ENCODE results near the gene RAB8B. TPM values are rescaled to one million over a fixed set of nuclear protein-coding genes. Genes with fewer than 3 reads are reported as not detected.
A peak's percentile ranks its signal among the peaks of the same experiment; 100 is the strongest.

Gene RAB8B
- total RNA-seq, 2 experiments from 2014 or later, result 115 to 150 TPM

- CTCF ChIA-PET, result interaction anchor here (0.6 to 1.0 kb wide), 2 partner anchors 16 to 203 kb away, joined by 3 read pairs; no protein-coding TSS in a partner anchor
- H3K4me1 Mint-ChIP-seq, result peaks cover 38% of the 10 kb centered on the region
- peak; percentile 9 for DNase-seq
Measured at GRCh38 chr15:63188247-63188925, 1.0 kb upstream of the RAB8B start.

GRCh38 chr15:63189941-63190768 lies 749 bp downstream of the RAB8B start:
- Mint-ChIP-seq H3K9me3 (no peaks in the 10 kb centered on the region), H3K4me3 (peak overlapping the region; percentile 96), H3K27ac (peak overlapping the region; percentile 89), H3K4me1 (peaks cover 53% of the 10 kb centered on the region), H3K27me3 (peaks cover 4% of the 10 kb centered on the region), H3K36me3 (ENCODE audit: low read depth) (peaks cover 29% of the 10 kb centered on the region)
- CTCF ChIA-PET, result interaction anchor here (1.7 to 3.2 kb wide), 2 partner anchors 11 to 27 kb away, joined by 5 to 12 read pairs; no protein-coding TSS in a partner anchor
- POLR2A ChIA-PET, result no interaction called here
- DNase-seq, result no peak

More at GRCh38 chr15:63188247-63188925, 1.0 kb upstream of the RAB8B start:
- Mint-ChIP-seq H3K27me3 (peaks cover 4% of the 10 kb centered on the region), H3K36me3 (ENCODE audit: low read depth) (peaks cover 20% of the 10 kb centered on the region), H3K4me3 (peak overlapping the region; percentile 96), H3K27ac (peak overlapping the region; percentile 89), H3K9me3 (no peaks in the 10 kb centered on the region)
- POLR2A ChIA-PET, result no interaction called here

DNA sequence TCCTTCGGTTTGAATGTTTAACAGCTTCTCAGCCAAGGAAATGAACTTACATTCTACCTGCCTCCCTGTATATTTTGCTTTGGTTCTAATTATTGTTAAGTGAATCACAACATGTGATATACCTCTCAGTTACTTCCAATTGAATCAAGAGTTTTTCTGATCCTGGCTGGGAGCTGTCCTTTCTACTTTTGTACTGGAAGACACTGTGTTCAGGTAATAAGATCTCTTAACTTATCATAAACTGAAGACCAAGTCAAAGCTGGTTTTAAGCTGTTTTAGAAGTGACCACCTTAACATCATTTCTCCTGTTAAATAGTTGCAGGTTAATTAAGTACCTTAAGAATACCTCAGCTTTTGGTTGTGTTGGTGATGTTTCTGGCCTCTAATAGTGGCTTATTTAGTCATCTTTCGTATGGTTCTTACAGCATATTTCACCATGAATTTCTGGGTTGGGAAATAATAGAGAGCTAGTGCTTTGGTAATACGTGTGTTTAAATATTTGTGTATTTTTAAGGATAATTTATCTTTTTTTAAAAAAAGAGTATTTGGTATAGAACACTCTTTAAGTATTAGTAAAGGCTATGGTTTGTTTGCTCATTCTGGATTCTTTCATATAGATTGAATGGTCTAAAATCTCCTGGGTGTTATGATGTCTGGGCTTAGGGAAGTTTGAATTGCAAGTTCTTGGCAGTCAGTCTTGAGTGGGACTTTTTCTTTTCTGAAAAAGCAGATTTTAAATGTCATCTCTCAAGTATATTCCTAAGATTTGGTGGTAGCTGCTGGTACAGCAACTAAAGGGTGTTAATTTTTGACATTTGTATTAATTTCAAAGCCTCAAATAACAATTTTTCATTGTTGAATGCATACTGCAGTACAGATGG lies 1.6 kb downstream of the RAB8B start:
- H3K27me3 Mint-ChIP-seq, result peaks cover 3% of the 10 kb centered on the region
- no peaks in the 10 kb centered on the region for H3K9me3 Mint-ChIP-seq
- DNase-seq, result no peak
- peak overlapping the region; percentile 98 for H3K27ac Mint-ChIP-seq
- H3K4me1 Mint-ChIP-seq, result peaks cover 62% of the 10 kb centered on the region
- H3K36me3 Mint-ChIP-seq (ENCODE audit: low read depth), result peaks cover 36% of the 10 kb centered on the region
- ChIA-PET CTCF (interaction anchor here (1.7 to 3.2 kb wide), 3 partner anchors 10 to 27 kb away, joined by 5 to 12 read pairs (median 8); no protein-coding TSS in a partner anchor), POLR2A (interaction anchor here (0.6 kb wide), 1 partner anchor 92 kb away, joined by 4 read pairs; no protein-coding TSS in a partner anchor)
- peak overlapping the region; percentile 96 for H3K4me3 Mint-ChIP-seq

DNA sequence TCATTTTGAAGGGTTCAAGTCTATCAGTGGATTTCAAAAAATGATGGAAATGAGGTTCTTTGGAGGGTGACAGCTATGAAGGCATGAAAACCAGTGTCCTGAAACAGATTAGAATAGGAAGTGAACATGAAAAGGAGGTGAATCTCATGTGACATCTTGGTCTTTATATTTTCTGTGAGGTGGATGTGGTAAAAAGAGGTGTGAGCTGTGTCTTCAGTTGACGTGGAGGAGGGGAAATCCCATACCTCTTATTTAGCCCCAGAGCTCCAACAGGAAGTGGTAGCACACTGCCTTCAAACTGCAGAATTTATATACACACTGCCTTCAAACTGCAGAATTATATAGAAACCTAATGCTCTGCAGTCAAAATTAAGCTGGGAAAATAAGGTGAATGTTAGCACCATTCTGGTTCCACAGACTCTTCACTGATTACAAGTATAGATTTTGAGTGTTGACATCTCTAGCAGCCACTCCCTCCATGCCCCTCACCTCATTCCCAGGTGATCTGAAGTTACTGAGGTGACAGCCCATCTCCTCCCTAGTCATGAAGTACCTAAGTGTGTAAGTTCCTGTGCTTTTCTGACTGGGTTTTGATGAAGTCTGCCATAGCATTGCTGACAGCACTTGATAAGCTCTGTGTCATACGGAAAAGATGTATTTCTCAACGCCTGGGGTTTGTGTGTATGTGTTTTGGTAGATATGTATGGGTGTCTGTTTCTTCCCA lies 2.7 kb downstream of the RAB8B start:
- Mint-ChIP-seq H3K4me1 (peaks cover 71% of the 10 kb centered on the region), H3K4me3 (peak overlapping the region; percentile 96), H3K27me3 (no peaks in the 10 kb centered on the region), H3K36me3 (ENCODE audit: low read depth) (peaks cover 39% of the 10 kb centered on the region), H3K9me3 (no peaks in the 10 kb centered on the region), H3K27ac (peak overlapping the region; percentile 98)
- POLR2A ChIA-PET, result interaction anchor here (0.6 to 1.0 kb wide), 2 partner anchors 35 to 91 kb away, joined by 4 to 7 read pairs; partner anchors contain the start of gene RPS27L
- CTCF ChIA-PET, result interaction anchor here (1.3 to 3.3 kb wide), 7 partner anchors 9 to 81 kb away, joined by 3 to 15 read pairs (median 6); partner anchors contain the start of gene RPS27L
- DNase-seq, result peak; percentile 81

- no peak for DNase-seq
- peaks cover 42% of the 10 kb centered on the region for H3K36me3 Mint-ChIP-seq (ENCODE audit: low read depth)
- H3K9me3 Mint-ChIP-seq, result no peaks in the 10 kb centered on the region
Measured at GRCh38 chr15:63192619-63193206, 3.3 kb downstream of the RAB8B start.

DNA sequence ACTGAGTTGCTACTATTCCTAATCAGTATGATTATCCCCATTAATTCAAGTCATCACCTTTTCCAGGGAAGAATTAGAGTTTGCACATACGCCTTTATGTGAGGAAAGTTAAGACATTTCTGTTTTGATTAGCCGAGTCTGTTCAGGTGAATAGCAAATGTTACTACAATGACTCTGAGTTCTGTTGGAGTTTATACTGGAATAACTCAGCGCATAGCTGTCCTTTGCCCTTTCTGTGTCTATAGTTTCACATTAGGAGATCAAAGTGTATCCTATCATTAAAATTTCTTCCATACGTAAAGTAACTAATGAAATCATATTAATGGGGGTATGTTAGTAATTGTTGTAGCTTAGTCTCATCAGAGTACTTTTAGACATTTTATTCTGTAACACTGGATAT lies 4.9 kb downstream of the RAB8B start:
- CTCF ChIA-PET, result interaction anchor here (1.1 to 3.3 kb wide), 5 partner anchors 8 to 293 kb away, joined by 3 to 15 read pairs (median 6); no protein-coding TSS in a partner anchor
- Mint-ChIP-seq H3K4me3 (peak overlapping the region; percentile 96), H3K27ac (peak overlapping the region; percentile 98)

More at GRCh38 chr15:63192619-63193206, 3.3 kb downstream of the RAB8B start:
- H3K27ac Mint-ChIP-seq, result peak overlapping the region; percentile 98
- ChIA-PET CTCF (interaction anchor here (1.2 to 3.3 kb wide), 7 partner anchors 8 to 82 kb away, joined by 3 to 15 read pairs (median 6); partner anchors contain the start of gene RPS27L), POLR2A (interaction anchor here (0.6 to 1.0 kb wide), 2 partner anchors 10 to 36 kb away, joined by 3 to 7 read pairs; partner anchors contain the start of gene RPS27L)
- peak overlapping the region; percentile 96 for H3K4me3 Mint-ChIP-seq
- no peaks in the 10 kb centered on the region for H3K27me3 Mint-ChIP-seq
- H3K4me1 Mint-ChIP-seq, result peaks cover 75% of the 10 kb centered on the region

GRCh38 chr15:63194880-63195568 lies 5.6 kb downstream of the RAB8B start:
- no peak for DNase-seq
- POLR2A ChIA-PET, result no interaction called here
- Mint-ChIP-seq H3K9me3 (no peaks in the 10 kb centered on the region), H3K27me3 (no peaks in the 10 kb centered on the region), H3K4me1 (peaks cover 82% of the 10 kb centered on the region), H3K4me3 (peak overlapping the region; percentile 63), H3K36me3 (ENCODE audit: low read depth) (peaks cover 58% of the 10 kb centered on the region), H3K27ac (peak overlapping the region; percentile 82)
- CTCF ChIA-PET, result interaction anchor here (0.9 to 3.3 kb wide), 8 partner anchors 8 to 292 kb away, joined by 3 to 15 read pairs (median 8); no protein-coding TSS in a partner anchor

More for the DNA sequence above, 4.9 kb downstream of the RAB8B start:
- no peak for DNase-seq
- POLR2A ChIA-PET, result no interaction called here
- peaks cover 52% of the 10 kb centered on the region for H3K36me3 Mint-ChIP-seq (ENCODE audit: low read depth)
- no peaks in the 10 kb centered on the region for H3K9me3 Mint-ChIP-seq
- peaks cover 75% of the 10 kb centered on the region for H3K4me1 Mint-ChIP-seq
- H3K27me3 Mint-ChIP-seq, result no peaks in the 10 kb centered on the region

DNA sequence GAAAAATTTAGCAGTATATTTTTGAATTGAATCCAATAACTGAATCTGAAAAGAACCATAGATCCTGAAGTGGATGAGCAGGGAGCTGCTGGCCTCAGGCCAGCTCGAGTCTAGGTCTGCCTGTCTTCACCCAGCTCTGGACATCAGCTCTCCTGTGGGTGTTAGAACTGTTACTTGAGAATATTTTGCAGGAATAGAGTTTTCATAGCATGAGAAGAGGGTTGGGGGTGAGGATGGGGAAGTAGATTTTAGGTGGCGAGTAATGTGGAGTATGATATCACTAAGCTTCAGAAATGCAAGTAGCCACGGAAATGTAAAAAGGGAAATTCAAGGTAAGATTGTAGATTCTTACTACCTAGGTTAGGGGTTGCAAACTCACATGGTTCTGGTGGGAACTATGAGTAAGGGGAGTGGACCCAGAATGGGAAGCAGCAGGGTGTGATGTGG lies 6.2 kb downstream of the RAB8B start:
- ChIA-PET POLR2A (no interaction called here), CTCF (interaction anchor here (0.9 to 2.9 kb wide), 5 partner anchors 9 to 41 kb away, joined by 3 to 12 read pairs (median 9); no protein-coding TSS in a partner anchor)
- Mint-ChIP-seq H3K9me3 (peaks cover 1% of the 10 kb centered on the region), H3K27ac (peak overlapping the region; percentile 82), H3K27me3 (no peaks in the 10 kb centered on the region), H3K4me1 (peaks cover 88% of the 10 kb centered on the region), H3K36me3 (ENCODE audit: low read depth) (peaks cover 58% of the 10 kb centered on the region), H3K4me3 (peak overlapping the region; percentile 63)
- DNase-seq, result no peak

DNA sequence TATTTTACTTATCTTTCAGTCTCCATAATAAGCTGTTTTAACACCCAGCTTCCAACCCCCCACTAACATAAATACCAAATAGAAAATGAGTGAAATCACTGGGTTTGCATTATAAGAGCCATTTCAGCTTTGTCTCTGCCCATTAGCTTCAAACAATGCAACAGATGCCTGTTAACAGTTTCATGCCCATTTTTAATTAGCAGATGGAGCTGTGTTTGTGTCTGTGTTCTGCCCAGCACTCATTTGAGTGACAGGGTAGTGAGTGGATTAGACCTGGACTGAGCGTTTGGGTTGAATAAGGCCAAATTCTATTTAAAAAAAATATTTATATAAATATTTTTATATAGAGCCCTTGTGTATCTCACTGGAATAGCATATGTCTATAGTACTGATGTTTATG lies 7.4 kb downstream of the RAB8B start:
- H3K27me3 Mint-ChIP-seq, result no peaks in the 10 kb centered on the region
- H3K4me3 Mint-ChIP-seq, result no peak overlapping the region
- H3K27ac Mint-ChIP-seq, result peak overlapping the region; percentile 17
- peaks cover 1% of the 10 kb centered on the region for H3K9me3 Mint-ChIP-seq
- H3K36me3 Mint-ChIP-seq (ENCODE audit: low read depth), result peaks cover 61% of the 10 kb centered on the region
- ChIA-PET CTCF (interaction anchor here (1.4 to 2.9 kb wide), 5 partner anchors 8 to 35 kb away, joined by 3 to 12 read pairs (median 9); no protein-coding TSS in a partner anchor), POLR2A (no interaction called here)
- no peak for DNase-seq
- peaks cover 91% of the 10 kb centered on the region for H3K4me1 Mint-ChIP-seq

DNA sequence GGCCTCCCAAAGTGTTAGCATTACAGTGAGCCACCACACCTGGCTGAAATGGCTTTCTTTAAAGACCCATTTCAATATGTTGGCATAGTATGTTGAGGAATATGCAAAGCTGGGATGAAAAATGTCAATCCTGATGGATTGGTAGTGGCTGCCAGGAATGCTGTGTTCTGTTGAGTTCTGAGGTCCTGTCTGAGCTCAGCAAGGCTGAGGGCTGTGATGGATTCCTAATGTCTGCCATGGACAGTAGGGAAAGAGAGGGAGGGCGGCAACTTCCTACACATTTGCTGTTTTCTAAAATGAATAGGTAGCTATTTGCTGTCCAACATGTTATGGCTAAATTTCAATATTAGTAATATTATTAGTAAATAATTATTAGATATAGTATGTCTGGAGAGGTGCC lies 8.2 kb downstream of the RAB8B start:
- peaks cover 61% of the 10 kb centered on the region for H3K36me3 Mint-ChIP-seq (ENCODE audit: low read depth)
- CTCF ChIA-PET, result interaction anchor here (1.1 to 1.4 kb wide), 2 partner anchors 9 to 31 kb away, joined by 3 to 4 read pairs; no protein-coding TSS in a partner anchor
- H3K4me1 Mint-ChIP-seq, result peaks cover 90% of the 10 kb centered on the region
- H3K4me3 Mint-ChIP-seq, result no peak overlapping the region
- peaks cover 1% of the 10 kb centered on the region for H3K9me3 Mint-ChIP-seq
- H3K27me3 Mint-ChIP-seq, result no peaks in the 10 kb centered on the region
- no peak for DNase-seq
- H3K27ac Mint-ChIP-seq, result no peak overlapping the region
- POLR2A ChIA-PET, result no interaction called here

All from activated CD4-positive, alpha-beta T cell treated with anti-CD3 and anti-CD28 coated beads, Interleukin-2, amount 10 ng/mL, durations not matched to agents 7 days and 5 days (primary cell).